ENCODE data around the gene MACROD2.

- TF ChIP-seq EP300 (IDR thresholded peaks at IDR 0.05) (no peak), POLR2A (IDR thresholded peaks at IDR 0.05) (no peak), POLR2AphosphoS5 (IDR thresholded peaks at IDR 0.05) (no peak), CTCF (IDR thresholded peaks at IDR 0.05) (no peak)
These were observed 722.1 kb downstream of the MACROD2 start for GRCh38 chr20:14717134-14717999.
